BJ (cell line): ENCODE results near the gene ADAMTS19. TPM values are rescaled to one million over a fixed set of nuclear protein-coding genes. Genes with fewer than 3 reads are reported as not detected.
A peak's percentile ranks its signal among the peaks of the same experiment; 100 is the strongest.

Experiments used
- CTCF ChIA-PET: fragments of 350-600 bp; formaldehyde crosslinking; extraction: SDS; loops from one replicate; lab custom pipeline; 2021; ENCODE audit warnings: antibody characterized with exemption, inconsistent platforms; lab: Yijun Ruan, JAX
- POLR2A ChIA-PET: fragments of 300-600 bp; sonication (Branson Sonifier 250); formaldehyde crosslinking; extraction: SDS; loops from one replicate; lab custom pipeline; 2021; ENCODE audit warnings: antibody characterized with exemption; lab: Charles Lee
- DNase-seq: peaks from one replicate; pipeline ENCODE4 v3.0.0-alpha.2; 2011; ENCODE audit warnings: low read depth
- H3K27me3 ChIP-seq: 2 replicates; pipeline ENCODE4 v1.6.0; 2011; ENCODE audit warnings: low read length; ENCODE audit not compliant: control insufficient read depth, insufficient read depth
- H3K36me3 ChIP-seq: 2 replicates; pipeline ENCODE4 v1.5.1; 2011; ENCODE audit warnings: low read length; ENCODE audit not compliant: control insufficient read depth, insufficient read depth
- H3K4me3 ChIP-seq: 2 replicates; pipeline ENCODE4 v1.5.1; 2011; ENCODE audit warnings: low read depth, mild to moderate bottlenecking, control low read depth, low read length
- polyA minus RNA-seq: library from RNA; depleted of rRNA, polyadenylated mRNA; stranded (reverse); fragments of >200 nt; gene quantifications from 2 replicates; pipeline ENCODE4 v1.2.3, GENCODE V29; 2011; rRNA and poly(A)+ RNA removed
- polyA plus RNA-seq: library from polyadenylated mRNA; depleted of rRNA; stranded (reverse); fragments of >200 nt; gene quantifications from 2 replicates; pipeline ENCODE4 v1.2.3, GENCODE V29; 2011; rRNA removed
- TF ChIP-seq, protein P1 (sequence below): IDR thresholded peaks from 2 replicates; pipeline ENCODE4 v1.5.1; 2011; ENCODE audit warnings: low read depth, mild to moderate bottlenecking, control low read depth, inconsistent platforms, low read length, moderate library complexity; ENCODE audit not compliant: insufficient read depth

The ADAMTS19 gene, protein sequence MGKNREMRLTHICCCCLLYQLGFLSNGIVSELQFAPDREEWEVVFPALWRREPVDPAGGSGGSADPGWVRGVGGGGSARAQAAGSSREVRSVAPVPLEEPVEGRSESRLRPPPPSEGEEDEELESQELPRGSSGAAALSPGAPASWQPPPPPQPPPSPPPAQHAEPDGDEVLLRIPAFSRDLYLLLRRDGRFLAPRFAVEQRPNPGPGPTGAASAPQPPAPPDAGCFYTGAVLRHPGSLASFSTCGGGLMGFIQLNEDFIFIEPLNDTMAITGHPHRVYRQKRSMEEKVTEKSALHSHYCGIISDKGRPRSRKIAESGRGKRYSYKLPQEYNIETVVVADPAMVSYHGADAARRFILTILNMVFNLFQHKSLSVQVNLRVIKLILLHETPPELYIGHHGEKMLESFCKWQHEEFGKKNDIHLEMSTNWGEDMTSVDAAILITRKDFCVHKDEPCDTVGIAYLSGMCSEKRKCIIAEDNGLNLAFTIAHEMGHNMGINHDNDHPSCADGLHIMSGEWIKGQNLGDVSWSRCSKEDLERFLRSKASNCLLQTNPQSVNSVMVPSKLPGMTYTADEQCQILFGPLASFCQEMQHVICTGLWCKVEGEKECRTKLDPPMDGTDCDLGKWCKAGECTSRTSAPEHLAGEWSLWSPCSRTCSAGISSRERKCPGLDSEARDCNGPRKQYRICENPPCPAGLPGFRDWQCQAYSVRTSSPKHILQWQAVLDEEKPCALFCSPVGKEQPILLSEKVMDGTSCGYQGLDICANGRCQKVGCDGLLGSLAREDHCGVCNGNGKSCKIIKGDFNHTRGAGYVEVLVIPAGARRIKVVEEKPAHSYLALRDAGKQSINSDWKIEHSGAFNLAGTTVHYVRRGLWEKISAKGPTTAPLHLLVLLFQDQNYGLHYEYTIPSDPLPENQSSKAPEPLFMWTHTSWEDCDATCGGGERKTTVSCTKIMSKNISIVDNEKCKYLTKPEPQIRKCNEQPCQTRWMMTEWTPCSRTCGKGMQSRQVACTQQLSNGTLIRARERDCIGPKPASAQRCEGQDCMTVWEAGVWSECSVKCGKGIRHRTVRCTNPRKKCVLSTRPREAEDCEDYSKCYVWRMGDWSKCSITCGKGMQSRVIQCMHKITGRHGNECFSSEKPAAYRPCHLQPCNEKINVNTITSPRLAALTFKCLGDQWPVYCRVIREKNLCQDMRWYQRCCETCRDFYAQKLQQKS
- polyA plus RNA-seq (0.17 and 0.34 TPM in 2 replicates), polyA minus RNA-seq (0.66 and 0.93 TPM in 2 replicates)

DNA sequence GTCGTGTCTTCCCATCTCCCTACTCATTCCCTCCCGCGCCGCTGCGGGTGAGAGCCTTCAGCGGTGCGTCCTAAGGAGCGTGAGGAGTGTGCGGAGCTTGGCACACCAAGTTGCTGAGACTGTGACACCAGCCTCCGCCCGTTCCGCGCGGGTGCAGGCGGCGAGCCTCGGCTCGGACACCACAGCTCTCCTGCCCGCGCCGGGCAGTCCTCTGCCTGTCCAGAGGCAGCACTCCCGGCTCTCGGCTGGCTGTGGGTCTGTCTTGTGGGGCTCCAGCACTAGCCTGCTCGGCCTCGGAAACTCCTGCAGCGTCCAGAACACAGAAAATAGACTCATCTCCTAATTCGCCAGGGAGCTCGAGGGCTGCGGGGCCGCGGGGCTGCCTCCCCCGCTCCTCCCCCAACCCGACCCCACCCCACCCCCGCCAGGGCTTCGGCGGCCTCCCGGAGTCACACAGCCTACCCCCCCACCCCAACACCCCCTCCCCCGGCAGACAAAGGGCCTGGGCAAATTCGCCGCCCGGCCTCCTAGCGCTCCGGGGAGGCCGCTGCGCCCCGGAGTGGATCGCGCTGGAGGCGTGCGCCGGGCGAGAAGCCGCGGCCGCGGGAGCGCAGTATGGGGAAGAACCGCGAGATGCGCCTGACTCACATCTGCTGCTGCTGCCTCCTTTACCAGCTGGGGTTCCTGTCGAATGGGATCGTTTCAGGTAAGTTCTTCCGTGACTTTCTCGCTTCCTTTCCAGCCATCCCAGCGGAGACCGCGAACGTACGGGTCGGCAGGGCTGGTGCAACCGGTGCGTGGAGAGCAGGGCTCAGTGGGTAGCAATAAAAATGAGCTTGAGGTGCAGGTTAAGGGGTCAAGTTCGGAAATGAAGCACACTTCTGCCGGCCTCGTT, at the start of gene ADAMTS19:
Gene ADAMTS19 (plus strand): TSS at position 522 of the 895 bp plus-strand sequence. CDS start 94 bp downstream, at position 616.
- no peak for DNase-seq
- Histone ChIP-seq H3K36me3 (no peaks in the 10 kb centered on the region), H3K27me3 (peaks cover 17% of the 10 kb centered on the region), H3K4me3 (peak within 1 kb of the TSS; percentile 37)
- TF ChIP-seq, protein P1, sequence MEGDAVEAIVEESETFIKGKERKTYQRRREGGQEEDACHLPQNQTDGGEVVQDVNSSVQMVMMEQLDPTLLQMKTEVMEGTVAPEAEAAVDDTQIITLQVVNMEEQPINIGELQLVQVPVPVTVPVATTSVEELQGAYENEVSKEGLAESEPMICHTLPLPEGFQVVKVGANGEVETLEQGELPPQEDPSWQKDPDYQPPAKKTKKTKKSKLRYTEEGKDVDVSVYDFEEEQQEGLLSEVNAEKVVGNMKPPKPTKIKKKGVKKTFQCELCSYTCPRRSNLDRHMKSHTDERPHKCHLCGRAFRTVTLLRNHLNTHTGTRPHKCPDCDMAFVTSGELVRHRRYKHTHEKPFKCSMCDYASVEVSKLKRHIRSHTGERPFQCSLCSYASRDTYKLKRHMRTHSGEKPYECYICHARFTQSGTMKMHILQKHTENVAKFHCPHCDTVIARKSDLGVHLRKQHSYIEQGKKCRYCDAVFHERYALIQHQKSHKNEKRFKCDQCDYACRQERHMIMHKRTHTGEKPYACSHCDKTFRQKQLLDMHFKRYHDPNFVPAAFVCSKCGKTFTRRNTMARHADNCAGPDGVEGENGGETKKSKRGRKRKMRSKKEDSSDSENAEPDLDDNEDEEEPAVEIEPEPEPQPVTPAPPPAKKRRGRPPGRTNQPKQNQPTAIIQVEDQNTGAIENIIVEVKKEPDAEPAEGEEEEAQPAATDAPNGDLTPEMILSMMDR: no peak
- POLR2A ChIA-PET: no interaction called here
- CTCF ChIA-PET: interaction anchor here (0.6 kb wide), 1 partner anchor 1989 kb away, joined by 3 read pairs; no protein-coding TSS in a partner anchor

DNA sequence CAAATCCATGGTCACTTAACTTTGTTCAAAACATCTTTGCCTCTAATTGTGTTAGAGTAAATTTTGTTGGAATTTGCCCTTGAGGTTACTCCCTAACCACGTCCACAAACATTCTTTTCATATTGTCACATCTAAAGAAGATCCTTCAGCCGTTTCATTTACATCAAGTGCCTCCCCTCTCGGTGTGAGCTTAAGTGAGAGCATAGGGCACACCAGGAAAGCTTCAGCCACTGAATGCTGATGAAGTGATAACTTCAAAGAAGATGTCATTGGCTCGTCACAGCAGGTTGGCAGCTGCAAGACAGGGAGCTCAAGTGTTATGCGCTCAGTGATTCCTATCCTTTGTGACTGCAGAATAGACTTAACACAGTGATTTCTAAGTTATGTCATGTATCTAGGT, 49.6 kb upstream of the ADAMTS19 start:
- TF ChIP-seq, protein P1: no peak
- CTCF ChIA-PET: no interaction called here

DNA sequence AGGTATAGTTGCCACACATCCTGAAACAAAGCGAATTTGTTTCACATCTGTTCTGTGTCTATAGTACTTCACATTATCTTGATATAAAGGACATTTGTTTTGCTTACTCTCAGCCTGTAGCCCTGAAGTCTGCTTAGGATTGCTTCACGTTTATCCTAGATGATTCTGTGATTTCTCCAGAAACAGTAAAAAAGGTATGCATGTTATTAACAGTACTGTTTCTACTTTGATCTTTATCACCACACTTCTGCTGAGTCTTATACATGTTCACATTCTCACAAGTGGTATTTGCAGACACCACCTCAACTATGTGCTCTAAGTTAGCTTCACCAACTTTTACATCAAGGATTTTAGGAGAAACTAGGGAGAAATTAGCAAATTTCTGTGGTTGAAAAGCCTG, 47.4 kb upstream of the ADAMTS19 start:
- POLR2A ChIA-PET: no interaction called here
- H3K36me3 ChIP-seq: no peaks in the 10 kb centered on the region
- CTCF ChIA-PET: no interaction called here
- H3K4me3 ChIP-seq: no peak overlapping the region
- no peak for DNase-seq
- H3K27me3 ChIP-seq: no peaks in the 10 kb centered on the region
- TF ChIP-seq, protein P1: no peak

More for the DNA sequence above, 49.6 kb upstream of the ADAMTS19 start:
- POLR2A ChIA-PET: no interaction called here
- H3K4me3 ChIP-seq: no peak overlapping the region
- no peaks in the 10 kb centered on the region for H3K36me3 ChIP-seq
- no peaks in the 10 kb centered on the region for H3K27me3 ChIP-seq
- DNase-seq: no peak

DNA sequence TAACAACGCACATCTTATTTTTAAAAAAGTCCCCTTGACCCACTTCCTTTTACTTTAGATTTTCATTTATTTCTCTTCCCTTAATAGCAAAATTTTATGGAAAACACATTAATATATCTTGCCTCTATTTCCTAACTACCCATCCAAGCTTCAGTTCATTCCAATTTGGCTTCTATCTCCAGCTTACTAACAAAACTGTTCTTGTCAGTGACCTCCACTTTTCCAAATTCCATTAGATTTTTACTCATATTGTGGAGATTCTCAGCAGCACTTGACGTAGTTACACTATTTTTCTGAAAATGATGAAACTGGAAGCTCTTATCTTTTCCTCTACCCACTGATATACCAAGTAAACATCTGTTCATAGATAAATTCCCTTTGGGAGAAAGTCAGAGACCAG, 46.5 kb upstream of the ADAMTS19 start:
- CTCF ChIA-PET: no interaction called here
- POLR2A ChIA-PET: no interaction called here
- no peak overlapping the region for H3K4me3 ChIP-seq
- no peak for DNase-seq
- no peaks in the 10 kb centered on the region for H3K27me3 ChIP-seq
- TF ChIP-seq, protein P1: no peak
- H3K36me3 ChIP-seq: no peaks in the 10 kb centered on the region
